NCI-H1436 treated with DMSO at 0.1 percent for 48 hours (cell line): ENCODE results near the gene ERN2.
"Not testable (repeated sequence)": the region's sequence is repeated elsewhere in the genome, so short reads cannot be mapped to it uniquely, and the experiment has no call there.

Experiments
- DNase-seq: peaks from one replicate; lab custom pipeline; 2025; lab: John Stamatoyannopoulos, UW

Gene ERN2

DNA sequence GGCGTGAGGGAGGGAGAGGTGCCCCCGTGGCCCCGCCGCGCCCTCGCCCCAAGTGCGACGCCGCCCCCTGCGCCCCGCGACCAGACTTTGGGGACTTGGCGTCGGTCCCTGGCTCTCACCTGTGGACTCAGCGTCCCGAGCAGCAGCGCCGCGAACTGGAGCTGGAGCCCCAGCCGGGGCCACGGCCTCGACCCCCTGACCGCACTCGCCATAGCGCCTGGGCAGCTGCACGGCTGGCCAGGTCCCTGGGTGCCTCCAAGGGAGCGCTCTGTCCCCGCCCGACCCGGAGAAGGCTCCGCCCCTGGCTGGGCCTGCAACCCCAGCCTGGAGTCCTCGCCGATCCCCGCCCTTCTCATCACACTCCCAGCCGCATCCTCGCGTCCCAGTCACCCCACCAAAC is at the start of gene ERN2:
TSS of gene ERN2 (minus strand) at position 247 of the 400 bp plus-strand sequence. CDS start at position 212, 35 bp downstream.
- no peak for DNase-seq

GRCh38 chr16:23757937-23758619 is 45.1 kb upstream of the ERN2 start:
- DNase-seq, result no peak

GRCh38 chr16:23757116-23757515 is 44.1 kb upstream of the ERN2 start:
- DNase-seq, result no peak

DNA sequence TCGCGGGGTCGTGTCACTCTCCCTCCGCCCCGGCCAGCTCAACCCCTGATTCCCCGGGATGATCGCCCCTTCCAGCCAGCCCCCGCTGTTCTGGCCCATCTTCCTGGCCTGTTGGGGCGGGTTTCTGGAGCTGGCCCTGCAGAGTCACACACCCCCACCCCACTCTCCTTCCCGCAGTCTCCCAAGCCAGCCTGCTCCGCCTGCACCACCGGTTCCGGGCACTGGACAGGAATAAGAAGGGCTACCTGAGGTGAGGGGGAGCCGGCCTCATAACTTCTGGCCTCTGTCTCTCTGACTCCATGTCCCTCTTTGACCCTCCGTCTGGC is 42.4 kb upstream of the ERN2 start:
- no peak for DNase-seq

DNA sequence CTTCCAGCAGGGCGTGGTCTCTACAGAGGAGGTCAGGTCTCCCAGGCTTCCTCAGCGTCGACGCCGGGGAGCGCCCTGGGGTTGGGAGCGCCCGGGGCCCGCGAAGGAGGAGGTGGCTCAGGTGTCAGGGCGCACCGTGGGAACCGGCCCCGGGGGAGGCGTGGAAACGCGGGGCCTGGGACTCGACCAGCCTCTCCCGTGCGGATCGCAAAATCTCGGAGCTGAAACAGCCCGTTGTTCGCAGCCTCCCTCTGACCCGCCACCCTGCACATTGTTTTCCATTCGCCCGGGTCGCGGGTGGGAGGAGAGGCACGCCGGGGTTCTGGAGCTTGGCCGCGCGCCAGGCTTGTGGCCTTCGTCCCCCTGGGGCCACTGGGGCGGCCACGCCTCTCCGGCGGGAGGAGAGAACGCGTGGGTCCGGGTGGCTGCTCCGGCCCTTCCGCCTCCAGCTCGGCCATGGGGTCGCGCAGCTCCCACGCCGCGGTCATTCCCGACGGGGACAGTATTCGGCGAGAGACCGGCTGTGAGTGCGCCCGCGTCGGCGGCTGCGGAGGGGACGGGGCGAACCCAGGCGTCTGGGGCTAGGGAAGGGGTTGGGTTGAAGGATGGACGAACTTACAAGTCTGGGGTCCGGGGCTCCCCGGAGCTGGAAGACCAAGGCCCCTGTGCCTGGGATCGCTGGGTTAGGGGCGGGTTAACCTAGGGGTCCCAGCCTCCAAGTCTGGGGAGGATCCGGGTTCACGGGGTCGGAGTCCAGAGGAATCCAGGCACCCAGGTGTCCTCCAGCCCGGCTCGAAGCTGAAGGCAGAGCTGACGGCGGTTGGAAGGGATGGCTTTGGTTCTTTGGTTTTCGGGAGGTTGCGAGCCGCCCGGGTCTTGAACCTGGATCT is 41.8 kb upstream of the ERN2 start, which contains the start of gene CHP2:
TSS of gene CHP2 (plus strand) at position 433 of the 890 bp plus-strand sequence. CDS start at position 457, 24 bp downstream.
- DNase-seq, result no peak

DNA sequence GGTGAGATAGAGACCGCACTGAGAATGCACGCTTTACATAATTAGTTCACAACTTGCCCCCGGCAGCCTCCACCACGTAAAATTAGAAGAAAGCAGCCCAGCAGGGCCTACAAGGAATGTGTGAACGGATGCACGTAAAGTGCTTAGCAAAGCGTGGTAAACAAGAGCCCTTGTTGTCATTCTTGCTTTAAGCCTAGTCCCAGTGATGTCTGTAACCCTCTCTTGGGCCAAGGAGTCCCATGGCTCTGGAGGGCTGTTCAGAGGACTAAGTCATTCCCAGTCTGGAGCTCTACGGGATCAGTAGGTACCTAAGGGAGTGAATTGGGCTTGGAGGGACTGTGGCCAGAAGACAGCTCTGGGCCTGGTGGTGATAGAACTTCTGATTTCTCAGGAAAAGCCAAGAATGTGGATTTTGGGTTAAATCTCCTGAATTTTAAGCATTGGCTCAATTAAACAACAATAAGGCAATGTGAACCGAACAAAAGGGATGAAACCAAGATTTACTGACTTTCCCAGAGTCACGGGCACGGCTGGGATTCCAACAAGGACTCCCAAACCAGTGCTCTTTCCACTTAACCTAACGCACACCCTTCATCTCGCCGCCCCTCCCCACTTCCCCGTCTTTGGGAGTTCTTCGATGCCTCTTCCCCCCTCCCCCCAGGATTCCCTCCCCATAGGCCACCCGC is 41.0 kb upstream of the ERN2 start:
- DNase-seq, result no peak

DNA sequence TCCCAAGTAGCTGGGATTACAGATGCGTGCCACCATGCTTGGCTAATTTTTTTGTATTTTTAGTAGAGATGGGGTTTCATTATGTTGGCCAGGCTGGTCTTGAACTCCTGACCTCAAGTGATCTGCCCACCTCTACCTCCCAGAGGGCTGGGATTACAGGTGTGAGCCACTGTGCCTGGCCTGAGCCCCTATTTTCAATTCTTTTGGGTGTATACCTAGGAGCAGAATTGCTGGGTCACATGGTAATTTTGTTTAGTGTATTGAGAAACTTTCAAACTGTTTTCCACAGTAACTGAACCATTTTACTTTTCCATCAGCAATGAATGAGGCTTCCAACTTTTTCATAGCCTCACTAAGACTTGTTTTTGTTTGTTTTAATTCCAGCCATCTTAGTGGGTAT is 38.0 kb upstream of the ERN2 start:
- DNase-seq, result not testable (repeated sequence)

DNA sequence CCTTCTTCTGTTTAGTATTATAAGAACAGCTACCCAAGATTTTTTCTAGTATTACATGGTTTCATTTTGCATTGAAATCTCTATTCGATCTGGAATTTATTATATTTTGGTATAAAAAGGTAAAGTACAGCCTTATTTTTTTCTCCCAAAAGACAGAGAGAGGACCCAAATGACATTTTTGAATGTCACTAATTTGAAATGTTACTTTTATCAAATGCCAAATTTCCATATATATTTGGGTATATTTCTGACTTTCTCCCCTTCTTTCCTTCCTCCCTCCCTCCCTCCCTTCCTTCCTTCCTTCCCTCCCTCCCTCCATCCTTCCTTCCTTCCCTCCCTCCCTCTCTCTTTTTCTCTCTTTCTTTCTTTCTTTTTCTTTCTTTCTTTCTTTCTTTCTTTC is 35.6 kb upstream of the ERN2 start:
- no peak for DNase-seq

DNA sequence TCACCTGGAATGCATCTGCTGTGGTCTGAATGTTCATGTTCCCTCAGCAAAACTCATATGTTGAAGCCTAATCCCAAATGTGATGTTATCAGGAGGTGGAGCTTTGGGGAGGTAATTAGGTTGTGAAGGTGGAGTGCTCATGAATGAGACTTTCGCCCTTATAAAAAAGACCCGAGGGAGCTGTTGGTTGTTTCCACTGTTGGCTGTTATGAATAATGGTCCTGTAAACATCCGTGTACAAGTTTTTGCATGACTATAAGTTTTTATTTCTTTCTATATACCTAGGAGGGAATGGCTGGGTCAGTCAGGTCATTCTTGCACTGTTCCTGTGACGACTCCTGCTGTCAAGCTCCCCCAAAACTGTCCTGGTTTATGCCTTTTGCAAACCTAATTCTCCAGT is 32.2 kb upstream of the ERN2 start:
- no peak for DNase-seq

DNA sequence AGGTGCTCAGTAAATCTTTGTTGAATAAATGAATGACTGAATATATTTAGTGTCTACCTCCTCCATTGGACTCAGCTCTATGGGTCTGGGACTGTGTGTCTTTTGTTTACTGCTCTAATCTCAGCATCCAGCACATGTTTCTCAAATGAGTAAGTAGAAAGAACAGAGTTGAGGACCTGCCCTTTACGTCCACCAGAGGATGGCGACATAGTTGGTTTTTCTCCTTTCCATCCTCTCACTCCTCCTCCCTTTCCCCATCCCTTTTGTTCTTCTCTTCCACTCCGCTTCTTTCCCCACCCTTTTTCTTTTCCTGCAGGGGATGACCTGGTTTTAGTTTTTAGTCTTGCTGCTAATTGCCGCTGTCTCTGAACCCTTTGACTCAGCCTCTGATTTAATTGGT is 29.7 kb upstream of the ERN2 start:
- no peak for DNase-seq

GRCh38 chr16:23741675-23742303 is 28.8 kb upstream of the ERN2 start:
- DNase-seq, result no peak

- DNase-seq, result no peak
These were observed 26.5 kb upstream of the ERN2 start for GRCh38 chr16:23739516-23739915.

- DNase-seq, result not testable (repeated sequence)
These were observed 24.5 kb upstream of the ERN2 start for GRCh38 chr16:23737423-23738028.

DNA sequence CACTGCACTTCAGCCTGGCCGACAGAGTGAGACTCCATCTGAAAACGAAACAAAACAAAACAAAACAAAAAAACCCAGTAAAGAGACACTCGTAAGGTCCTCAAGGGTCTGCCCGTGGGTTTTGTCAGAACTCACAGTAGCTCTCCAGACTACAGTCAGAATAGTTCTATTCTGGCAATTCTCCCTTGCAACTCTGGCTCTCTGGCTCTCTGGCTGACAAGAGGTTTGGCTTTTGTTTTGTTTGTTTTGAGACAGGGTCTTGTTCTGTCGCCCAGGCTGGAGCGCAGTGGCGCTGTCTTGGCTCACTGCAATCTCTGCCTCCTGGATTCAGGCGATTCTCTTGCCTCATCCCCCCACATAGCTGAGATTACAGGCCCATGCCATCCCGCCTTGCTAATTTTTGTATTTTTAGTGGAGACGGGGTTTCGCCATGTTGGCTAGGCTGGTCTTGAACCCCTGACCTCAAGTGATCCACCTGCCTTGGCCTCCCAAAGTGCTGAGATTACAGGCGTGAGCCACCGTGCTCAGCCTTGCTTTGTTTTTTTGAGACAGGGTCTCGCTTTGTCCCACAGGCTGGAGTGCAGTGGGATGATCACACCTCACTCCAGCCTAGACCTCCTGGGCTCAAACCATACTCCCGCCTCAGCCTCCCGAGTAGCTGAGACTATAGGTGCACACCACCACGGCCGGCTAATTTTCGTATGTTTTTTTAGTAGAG is 21.3 kb upstream of the ERN2 start:
- no peak for DNase-seq

GRCh38 chr16:23729503-23730424 is 16.7 kb upstream of the ERN2 start:
- DNase-seq, result no peak

GRCh38 chr16:23728112-23728477 is 15.1 kb upstream of the ERN2 start:
- no peak for DNase-seq

- no peak for DNase-seq
These were observed 13.7 kb upstream of the ERN2 start for GRCh38 chr16:23726710-23727109.

DNA sequence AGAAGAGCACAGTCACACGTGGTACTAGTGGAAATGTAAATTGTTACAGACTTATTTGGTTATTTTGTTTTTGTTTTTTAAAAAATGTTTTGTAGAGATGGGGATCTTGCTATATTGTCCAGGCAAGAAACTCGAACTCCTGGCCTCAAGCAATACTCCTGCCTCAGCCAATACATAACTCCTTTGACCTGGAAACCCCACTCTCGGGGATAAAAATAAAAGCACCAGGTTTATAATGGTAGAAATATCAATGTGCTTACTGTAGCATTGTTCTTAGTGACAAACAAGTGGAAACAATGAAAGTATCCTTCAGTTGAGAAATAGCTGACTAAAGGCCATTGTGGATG is 11.7 kb upstream of the ERN2 start:
- DNase-seq, result no peak

- DNase-seq, result no peak
These were observed 11.2 kb upstream of the ERN2 start for GRCh38 chr16:23724096-23724784.
